Caco-2 (cell line): ENCODE data around the gene UBE3A. TPM values are rescaled to one million over a fixed set of nuclear protein-coding genes. Genes with fewer than 3 reads are reported as not detected.

ENCODE experiments used
- BruUV-seq: library from RNA; stranded (reverse); fragments of 400-500 nt; replicated peaks from 2 replicates; lab custom pipeline; 2021; lab: Mats Ljungman, UMichigan
- CTCF ChIA-PET: fragments of 300-600 bp; sonication (Branson Sonifier 250); formaldehyde crosslinking; loops from one replicate; lab custom pipeline; 2022; ENCODE audit warnings: antibody characterized with exemption; lab: Charles Lee
- POLR2A ChIA-PET: fragments of 300-600 bp; sonication (Branson Sonifier 250); formaldehyde crosslinking; loops from one replicate; lab custom pipeline; 2022; ENCODE audit warnings: antibody characterized with exemption; lab: Charles Lee
- DNase-seq, 2 experiments: peaks; one replicate each; pipeline versions ENCODE4 v3.0.0 to v3.0.0-alpha.2; 2020 to 2022
- H3K27me3 ChIP-seq: replicated peaks from 2 replicates; pipeline ENCODE4 v1.6.0; 2011; ENCODE audit warnings: low read length; ENCODE audit not compliant: control insufficient read depth, insufficient read depth
- H3K36me3 ChIP-seq: 2 replicates; pipeline ENCODE4 v1.5.1; 2011; ENCODE audit warnings: low read length; ENCODE audit not compliant: control insufficient read depth, insufficient read depth
- H3K4me1 ChIP-seq: fragments of 250-450 bp; sonication (Bioruptor Pico); 2 replicates; pipeline ENCODE4 v1.5.1; 2020; ENCODE audit warnings: mild to moderate bottlenecking
- H3K4me3 ChIP-seq: 2 replicates; pipeline ENCODE4 v1.5.1; 2011; ENCODE audit warnings: low read depth, mild to moderate bottlenecking, control low read depth, low read length
- H3K9me3 ChIP-seq: fragments of 250-450 bp; sonication (Bioruptor Pico); 2 replicates; pipeline ENCODE4 v1.5.1; 2020; ENCODE audit warnings: mild to moderate bottlenecking, moderate library complexity
- H3K27ac Mint-ChIP-seq: one replicate; pipeline ENCODE4 v1.8.0; 2022; ENCODE audit warnings: mixed read lengths; ENCODE audit not compliant: unreplicated experiment
- H3K27me3 Mint-ChIP-seq: one replicate; pipeline ENCODE4 v1.8.0; 2022; ENCODE audit warnings: mixed read lengths; ENCODE audit not compliant: insufficient read depth, unreplicated experiment
- H3K36me3 Mint-ChIP-seq: one replicate; pipeline ENCODE4 v1.8.0; 2022; ENCODE audit warnings: mild to moderate bottlenecking, mixed read lengths; ENCODE audit not compliant: insufficient read depth, unreplicated experiment
- H3K4me1 Mint-ChIP-seq: one replicate; pipeline ENCODE4 v1.8.0; 2022; ENCODE audit warnings: low read depth, mixed read lengths; ENCODE audit not compliant: unreplicated experiment
- H3K4me3 Mint-ChIP-seq: one replicate; pipeline ENCODE4 v1.8.0; 2022; ENCODE audit warnings: mild to moderate bottlenecking, moderate library complexity, mixed read lengths; ENCODE audit not compliant: unreplicated experiment
- H3K9me3 Mint-ChIP-seq: one replicate; pipeline ENCODE4 v1.8.0; 2022; ENCODE audit warnings: mixed read lengths; ENCODE audit not compliant: unreplicated experiment
- CTCF ChIP-seq, 2 experiments: fragments of 200-600 bp in 1 of 2; IDR thresholded peaks; 1 replicate in 1 of 2; 2 replicates in 1 of 2; pipeline versions ENCODE4 v1.5.1 to v1.8.0; 2011 to 2022; ENCODE audit warnings: antibody characterized with exemption in 1 of 2, control low read depth in 1 of 2, inconsistent platforms in 1 of 2, low read depth in 1 of 2, low read length in 1 of 2, mild to moderate bottlenecking in 1 of 2, moderate library complexity in 1 of 2; ENCODE audit not compliant: insufficient read depth in 1 of 2, severe bottlenecking in 1 of 2, unreplicated experiment in 1 of 2
- intact Hi-C: fragments of 100-400 bp; cut with micrococcal nuclease; formaldehyde crosslinking; loops from one replicate; pipeline ENCODE4 v1.10.0; 2022; ENCODE audit not compliant: unreplicated experiment
- total RNA-seq: library from RNA; stranded (reverse); gene quantifications from 2 replicates; pipeline ENCODE4 v1.2.3, GENCODE V29; 2022

Gene UBE3A
- total RNA-seq, 1 experiment from 2014 or later = 125 TPM

- BruUV-seq = no TSS peak
- no peak overlapping the region for H3K27ac Mint-ChIP-seq
- POLR2A ChIA-PET = no interaction called here
These were observed 7.3 kb upstream of the UBE3A start for GRCh38 chr15:25446076-25446475.

GRCh38 chr15:25445412-25445811 lies 6.6 kb upstream of the UBE3A start:
- POLR2A ChIA-PET = interaction anchor here (0.5 kb wide), 1 partner anchor 488 kb away, joined by 4 read pairs; no protein-coding TSS in a partner anchor

More at GRCh38 chr15:25446076-25446475, 7.3 kb upstream of the UBE3A start:
- Mint-ChIP-seq H3K36me3 (no peaks in the 10 kb centered on the region), H3K4me1 (no peaks in the 10 kb centered on the region), H3K4me3 (no peak overlapping the region), H3K27me3 (peaks cover 3% of the 10 kb centered on the region), H3K9me3 (peaks cover 1% of the 10 kb centered on the region)
- H3K4me1 ChIP-seq = no peaks in the 10 kb centered on the region
- intact Hi-C loops = no loop called here
- TF ChIP-seq CTCF (IDR thresholded peaks at IDR 0.05; ENCODE audit: insufficient read depth in 1 of 2, low read depth in 1 of 2, low read length in 1 of 2, severe bottlenecking in 1 of 2, unreplicated experiment in 1 of 2) = no peak
- no peaks in the 10 kb centered on the region for H3K36me3 ChIP-seq
- H3K4me3 ChIP-seq = no peak overlapping the region
- DNase-seq = no peak
- no peaks in the 10 kb centered on the region for H3K27me3 ChIP-seq
- no peaks in the 10 kb centered on the region for H3K9me3 ChIP-seq
- CTCF ChIA-PET = no interaction called here

GRCh38 chr15:25441111-25441510 lies 2.3 kb upstream of the UBE3A start:
- H3K36me3 ChIP-seq = no peaks in the 10 kb centered on the region
- Mint-ChIP-seq H3K9me3 (no peaks in the 10 kb centered on the region), H3K4me1 (peaks cover 6% of the 10 kb centered on the region), H3K27me3 (no peaks in the 10 kb centered on the region), H3K4me3 (no peak overlapping the region), H3K36me3 (peaks cover 5% of the 10 kb centered on the region), H3K27ac (no peak overlapping the region)
- no peak for TF ChIP-seq CTCF (IDR thresholded peaks at IDR 0.05; ENCODE audit: insufficient read depth in 1 of 2, low read depth in 1 of 2, low read length in 1 of 2, severe bottlenecking in 1 of 2, unreplicated experiment in 1 of 2)
- no peak overlapping the region for H3K4me3 ChIP-seq
- peaks cover 14% of the 10 kb centered on the region for H3K4me1 ChIP-seq
- no peaks in the 10 kb centered on the region for H3K27me3 ChIP-seq
- intact Hi-C loops = no loop called here
- ChIA-PET CTCF (no interaction called here), POLR2A (no interaction called here)
- BruUV-seq = no TSS peak
- DNase-seq = no peak
- no peaks in the 10 kb centered on the region for H3K9me3 ChIP-seq

More at GRCh38 chr15:25445412-25445811, 6.6 kb upstream of the UBE3A start:
- CTCF ChIA-PET = no interaction called here
- Histone ChIP-seq H3K4me1 (no peaks in the 10 kb centered on the region), H3K9me3 (no peaks in the 10 kb centered on the region), H3K27me3 (no peaks in the 10 kb centered on the region), H3K4me3 (no peak overlapping the region), H3K36me3 (no peaks in the 10 kb centered on the region)
- BruUV-seq = no TSS peak
- no peaks in the 10 kb centered on the region for H3K36me3 Mint-ChIP-seq
- H3K27me3 Mint-ChIP-seq = peaks cover 3% of the 10 kb centered on the region
- no peak overlapping the region for H3K4me3 Mint-ChIP-seq
- no peak overlapping the region for H3K27ac Mint-ChIP-seq
- intact Hi-C loops = no loop called here
- H3K4me1 Mint-ChIP-seq = no peaks in the 10 kb centered on the region
- TF ChIP-seq CTCF (IDR thresholded peaks at IDR 0.05; ENCODE audit: insufficient read depth in 1 of 2, low read depth in 1 of 2, low read length in 1 of 2, severe bottlenecking in 1 of 2, unreplicated experiment in 1 of 2) = no peak
- H3K9me3 Mint-ChIP-seq = no peaks in the 10 kb centered on the region
- DNase-seq = no peak
